Measurements from ENCODE around the gene RPTOR. TPM values are rescaled to one million over a fixed set of nuclear protein-coding genes. Genes with fewer than 3 reads are reported as not detected.

The RPTOR gene
- total RNA-seq, 1 experiment from 2014 or later = 58.0 TPM

DNA sequence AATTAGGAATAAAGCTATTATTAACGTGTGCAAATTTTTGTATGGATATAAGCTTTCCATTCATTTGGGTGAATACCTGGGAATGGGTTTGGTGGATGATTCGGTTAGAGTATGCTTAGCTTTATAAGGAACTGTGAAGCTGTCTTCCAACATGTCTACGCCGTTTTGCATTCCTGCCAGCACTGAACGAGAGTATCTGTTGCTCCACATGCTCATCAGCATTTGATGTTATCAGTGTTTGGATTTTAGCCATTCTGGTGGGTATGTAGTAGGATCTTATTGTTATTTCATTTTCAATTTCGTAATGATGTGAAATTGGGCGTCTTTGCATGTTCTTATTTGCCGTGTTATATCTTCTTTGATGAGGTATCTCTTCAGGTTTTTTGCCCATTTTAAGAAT lies 168.0 kb downstream of the RPTOR start:
- no peaks in the 10 kb centered on the region for H3K9me3 ChIP-seq (ENCODE audit: control insufficient read depth, insufficient read depth, low read depth, low read length)
- in situ Hi-C loops (cut with HindIII; ENCODE audit: low pct_unique_long_range_greater_than_20kb, low sequenced_read_pairs) = no loop called here
- H3K27me3 ChIP-seq (ENCODE audit: control insufficient read depth, insufficient read depth, low read length) = no peaks in the 10 kb centered on the region
- BruUV-seq (replicated peaks) = no TSS peak
- DNase-seq (ENCODE audit: low read depth, low spot score) (no peak), ATAC-seq (no peak)
- intact Hi-C loops (cut with micrococcal nuclease; ENCODE audit: unreplicated experiment) = no loop called here
- no peak overlapping the region for H3K4me3 ChIP-seq (ENCODE audit: low read depth in 2 of 2, low read length in 2 of 2)
- H3K36me3 ChIP-seq (ENCODE audit: control insufficient read depth, insufficient read depth, low read length) = no peaks in the 10 kb centered on the region
- POLR2A ChIA-PET = no interaction called here
- H3K27ac ChIP-seq (ENCODE audit: low read length) = no peak overlapping the region
- H3K4me1 ChIP-seq (ENCODE audit: control insufficient read depth, insufficient read depth, low read length) = no peaks in the 10 kb centered on the region
- CTCF ChIA-PET = no interaction called here
- TF ChIP-seq TCF7L2 (IDR thresholded peaks at IDR 0.05; ENCODE audit: low read depth, low read length) (no peak), POLR2AphosphoS5 (IDR thresholded peaks at IDR 0.05; ENCODE audit: low read depth, low read length) (no peak), SIN3A (IDR thresholded peaks at IDR 0.05; ENCODE audit: borderline replicate concordance, insufficient read depth, low read depth, low read length) (no peak)
- TF ChIP-seq, protein P1, sequence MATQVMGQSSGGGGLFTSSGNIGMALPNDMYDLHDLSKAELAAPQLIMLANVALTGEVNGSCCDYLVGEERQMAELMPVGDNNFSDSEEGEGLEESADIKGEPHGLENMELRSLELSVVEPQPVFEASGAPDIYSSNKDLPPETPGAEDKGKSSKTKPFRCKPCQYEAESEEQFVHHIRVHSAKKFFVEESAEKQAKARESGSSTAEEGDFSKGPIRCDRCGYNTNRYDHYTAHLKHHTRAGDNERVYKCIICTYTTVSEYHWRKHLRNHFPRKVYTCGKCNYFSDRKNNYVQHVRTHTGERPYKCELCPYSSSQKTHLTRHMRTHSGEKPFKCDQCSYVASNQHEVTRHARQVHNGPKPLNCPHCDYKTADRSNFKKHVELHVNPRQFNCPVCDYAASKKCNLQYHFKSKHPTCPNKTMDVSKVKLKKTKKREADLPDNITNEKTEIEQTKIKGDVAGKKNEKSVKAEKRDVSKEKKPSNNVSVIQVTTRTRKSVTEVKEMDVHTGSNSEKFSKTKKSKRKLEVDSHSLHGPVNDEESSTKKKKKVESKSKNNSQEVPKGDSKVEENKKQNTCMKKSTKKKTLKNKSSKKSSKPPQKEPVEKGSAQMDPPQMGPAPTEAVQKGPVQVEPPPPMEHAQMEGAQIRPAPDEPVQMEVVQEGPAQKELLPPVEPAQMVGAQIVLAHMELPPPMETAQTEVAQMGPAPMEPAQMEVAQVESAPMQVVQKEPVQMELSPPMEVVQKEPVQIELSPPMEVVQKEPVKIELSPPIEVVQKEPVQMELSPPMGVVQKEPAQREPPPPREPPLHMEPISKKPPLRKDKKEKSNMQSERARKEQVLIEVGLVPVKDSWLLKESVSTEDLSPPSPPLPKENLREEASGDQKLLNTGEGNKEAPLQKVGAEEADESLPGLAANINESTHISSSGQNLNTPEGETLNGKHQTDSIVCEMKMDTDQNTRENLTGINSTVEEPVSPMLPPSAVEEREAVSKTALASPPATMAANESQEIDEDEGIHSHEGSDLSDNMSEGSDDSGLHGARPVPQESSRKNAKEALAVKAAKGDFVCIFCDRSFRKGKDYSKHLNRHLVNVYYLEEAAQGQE (IDR thresholded peaks at IDR 0.05; ENCODE audit: insufficient read depth in 1 of 2, low read depth in 2 of 2, low read length in 1 of 2) = no peak
- TF ChIP-seq, protein P2, sequence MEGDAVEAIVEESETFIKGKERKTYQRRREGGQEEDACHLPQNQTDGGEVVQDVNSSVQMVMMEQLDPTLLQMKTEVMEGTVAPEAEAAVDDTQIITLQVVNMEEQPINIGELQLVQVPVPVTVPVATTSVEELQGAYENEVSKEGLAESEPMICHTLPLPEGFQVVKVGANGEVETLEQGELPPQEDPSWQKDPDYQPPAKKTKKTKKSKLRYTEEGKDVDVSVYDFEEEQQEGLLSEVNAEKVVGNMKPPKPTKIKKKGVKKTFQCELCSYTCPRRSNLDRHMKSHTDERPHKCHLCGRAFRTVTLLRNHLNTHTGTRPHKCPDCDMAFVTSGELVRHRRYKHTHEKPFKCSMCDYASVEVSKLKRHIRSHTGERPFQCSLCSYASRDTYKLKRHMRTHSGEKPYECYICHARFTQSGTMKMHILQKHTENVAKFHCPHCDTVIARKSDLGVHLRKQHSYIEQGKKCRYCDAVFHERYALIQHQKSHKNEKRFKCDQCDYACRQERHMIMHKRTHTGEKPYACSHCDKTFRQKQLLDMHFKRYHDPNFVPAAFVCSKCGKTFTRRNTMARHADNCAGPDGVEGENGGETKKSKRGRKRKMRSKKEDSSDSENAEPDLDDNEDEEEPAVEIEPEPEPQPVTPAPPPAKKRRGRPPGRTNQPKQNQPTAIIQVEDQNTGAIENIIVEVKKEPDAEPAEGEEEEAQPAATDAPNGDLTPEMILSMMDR (IDR thresholded peaks at IDR 0.05) = no peak

DNA sequence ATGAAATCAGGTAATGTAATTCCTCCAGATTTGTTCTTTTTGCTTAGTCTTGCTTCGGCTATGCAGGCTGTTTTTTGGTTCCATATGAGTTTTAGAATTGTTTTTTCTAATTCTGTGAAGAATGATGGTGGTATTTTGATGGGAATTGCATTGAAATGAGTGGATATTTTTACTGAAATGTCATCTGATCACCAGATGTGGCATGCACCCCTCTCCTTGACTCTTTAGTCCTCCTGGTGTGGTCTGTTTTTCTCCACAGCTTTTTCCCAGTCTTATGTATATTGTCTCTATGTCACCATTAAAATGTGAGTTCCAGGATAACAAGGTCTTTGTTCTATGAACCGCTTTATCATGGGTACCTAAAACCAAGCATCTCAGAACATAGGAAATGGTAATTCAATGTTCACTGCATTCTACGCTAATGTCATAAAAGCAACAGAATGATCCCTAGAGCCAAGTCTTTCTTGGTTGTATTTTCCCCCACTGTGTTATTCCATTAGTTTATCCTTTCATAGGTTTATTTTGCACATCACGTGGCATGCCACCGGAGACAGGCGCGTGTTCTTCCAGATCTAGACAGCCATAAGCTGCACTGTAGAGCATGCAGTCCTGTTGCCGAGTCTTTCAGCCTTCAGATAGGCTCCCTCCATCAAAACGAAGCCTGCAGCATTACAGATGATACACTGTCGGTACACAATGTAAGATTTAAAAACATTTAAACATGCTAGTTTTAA lies 172.5 kb downstream of the RPTOR start:
- H3K4me3 ChIP-seq (ENCODE audit: low read depth in 2 of 2, low read length in 2 of 2) = no peak overlapping the region
- DNase-seq (ENCODE audit: low read depth, low spot score) (no peak), ATAC-seq (no peak)
- no peak for TF ChIP-seq SIN3A (IDR thresholded peaks at IDR 0.05; ENCODE audit: borderline replicate concordance, insufficient read depth, low read depth, low read length)
- TF ChIP-seq, protein P1 (IDR thresholded peaks at IDR 0.05; ENCODE audit: insufficient read depth in 1 of 2, low read depth in 2 of 2, low read length in 1 of 2) = no peak
- TF ChIP-seq, protein P2 (IDR thresholded peaks at IDR 0.05) = no peak
- no peak for TF ChIP-seq POLR2AphosphoS5 (IDR thresholded peaks at IDR 0.05; ENCODE audit: low read depth, low read length)
- no peak for TF ChIP-seq TCF7L2 (IDR thresholded peaks at IDR 0.05; ENCODE audit: low read depth, low read length)
- ChIA-PET POLR2A (no interaction called here), CTCF (no interaction called here)
- in situ Hi-C loops (cut with HindIII; ENCODE audit: low pct_unique_long_range_greater_than_20kb, low sequenced_read_pairs) = no loop called here
- intact Hi-C loops (cut with micrococcal nuclease; ENCODE audit: unreplicated experiment) = no loop called here
- H3K27ac ChIP-seq (ENCODE audit: low read length) = no peak overlapping the region
- H3K36me3 ChIP-seq (ENCODE audit: control insufficient read depth, insufficient read depth, low read length) = no peaks in the 10 kb centered on the region
- no peaks in the 10 kb centered on the region for H3K27me3 ChIP-seq (ENCODE audit: control insufficient read depth, insufficient read depth, low read length)
- no peaks in the 10 kb centered on the region for H3K9me3 ChIP-seq (ENCODE audit: control insufficient read depth, insufficient read depth, low read depth, low read length)
- BruUV-seq (replicated peaks) = no TSS peak
- peaks cover 8% of the 10 kb centered on the region; the same call in 1 of the 2 replicates for H3K4me1 ChIP-seq (ENCODE audit: control insufficient read depth, insufficient read depth, low read length)
